H9 (cell line): ENCODE data around the gene CUBN. TPM values are rescaled to one million over a fixed set of nuclear protein-coding genes. Genes with fewer than 3 reads are reported as not detected.

Source experiments
- DNase-seq: peaks from one replicate; pipeline ENCODE4 v3.0.0-alpha.2; 2017
- H2AFZ ChIP-seq: one replicate; pipeline ENCODE4 v1.6.1; 2013; ENCODE audit warnings: mild to moderate bottlenecking, low read length, control low read depth, moderate library complexity
- H2AK5ac ChIP-seq: 2 replicates; pipeline ENCODE4 v1.6.1; 2013; ENCODE audit warnings: low read length, control low read depth, mixed read lengths; ENCODE audit not compliant: insufficient read length
- H2BK120ac ChIP-seq: one replicate; pipeline ENCODE4 v1.6.1; 2013; ENCODE audit warnings: low read depth, mild to moderate bottlenecking, low read length, control low read depth, inconsistent platforms; ENCODE audit not compliant: poor library complexity, severe bottlenecking
- H2BK12ac ChIP-seq: 2 replicates; pipeline ENCODE4 v1.6.1; 2013; ENCODE audit warnings: low read length, control low read depth, mixed read lengths, low read depth; ENCODE audit not compliant: insufficient read length
- H2BK15ac ChIP-seq: 2 replicates; pipeline ENCODE4 v1.6.1; 2013; ENCODE audit warnings: low read depth, low read length, control low read depth
- H2BK20ac ChIP-seq: one replicate; pipeline ENCODE4 v1.6.1; 2013; ENCODE audit warnings: low read depth, mild to moderate bottlenecking, low read length, control low read depth, inconsistent platforms; ENCODE audit not compliant: poor library complexity, severe bottlenecking
- H2BK5ac ChIP-seq: 2 replicates; pipeline ENCODE4 v1.6.1; 2013; ENCODE audit warnings: low read length, control low read depth, mixed read lengths; ENCODE audit not compliant: insufficient read length
- H3K14ac ChIP-seq: 2 replicates; pipeline ENCODE4 v1.6.1; 2013; ENCODE audit warnings: low read length, control low read depth; ENCODE audit not compliant: insufficient read depth
- H3K18ac ChIP-seq: 2 replicates; pipeline ENCODE4 v1.6.1; 2013; ENCODE audit warnings: low read depth, mild to moderate bottlenecking, mixed read lengths, low read length, control low read depth; ENCODE audit not compliant: insufficient read length
- H3K23ac ChIP-seq: 2 replicates; pipeline ENCODE4 v1.6.1; 2013; ENCODE audit warnings: low read length, control low read depth, mixed read lengths, low read depth; ENCODE audit not compliant: insufficient read length
- H3K23me2 ChIP-seq: 2 replicates; pipeline ENCODE4 v1.6.1; 2013; ENCODE audit warnings: low read depth, mild to moderate bottlenecking, mixed read lengths, low read length, control low read depth; ENCODE audit not compliant: insufficient read length, poor library complexity, severe bottlenecking
- H3K27ac ChIP-seq: 2 replicates; pipeline ENCODE4 v1.5.1; 2013; ENCODE audit warnings: low read length, control low read depth, mixed read lengths, low read depth; ENCODE audit not compliant: insufficient read length
- H3K27me3 ChIP-seq: 2 replicates; pipeline ENCODE4 v1.6.1; 2013; ENCODE audit warnings: low read length, control low read depth, inconsistent platforms; ENCODE audit not compliant: insufficient read depth
- H3K4ac ChIP-seq: 2 replicates; pipeline ENCODE4 v1.6.1; 2013; ENCODE audit warnings: low read depth, mild to moderate bottlenecking, control low read depth, inconsistent platforms, low read length, moderate library complexity
- H3K4me1 ChIP-seq: 2 replicates; pipeline ENCODE4 v1.6.1; 2013; ENCODE audit warnings: low read length, control low read depth, inconsistent platforms; ENCODE audit not compliant: insufficient read depth
- H3K4me2 ChIP-seq: 2 replicates; pipeline ENCODE4 v1.6.1; 2013; ENCODE audit warnings: low read length, control low read depth, mixed read lengths; ENCODE audit not compliant: insufficient read length, insufficient read depth
- H3K56ac ChIP-seq: 2 replicates; pipeline ENCODE4 v1.6.1; 2013; ENCODE audit warnings: low read depth, mild to moderate bottlenecking, mixed read lengths, low read length, control low read depth; ENCODE audit not compliant: insufficient read length
- H3K79me1 ChIP-seq: 2 replicates; pipeline ENCODE4 v1.6.1; 2013; ENCODE audit warnings: low read depth, mild to moderate bottlenecking, moderate library complexity, low read length, control low read depth, inconsistent platforms; ENCODE audit not compliant: insufficient read depth, poor library complexity, severe bottlenecking
- H3K79me2 ChIP-seq: 2 replicates; pipeline ENCODE4 v1.6.1; 2013; ENCODE audit warnings: low read length, control low read depth, inconsistent platforms; ENCODE audit not compliant: insufficient read depth
- H3K9ac ChIP-seq: 2 replicates; pipeline ENCODE4 v1.6.1; 2013; ENCODE audit warnings: low read length, control low read depth, mixed read lengths; ENCODE audit not compliant: insufficient read length; ENCODE audit errors: extremely low read depth
- H3K9me3 ChIP-seq: one replicate; pipeline ENCODE4 v1.6.1; 2013; ENCODE audit warnings: low read depth, low read length, inconsistent platforms; ENCODE audit not compliant: control insufficient read depth
- H3T11ph ChIP-seq: one replicate; pipeline ENCODE4 v1.6.1; 2013; ENCODE audit warnings: mild to moderate bottlenecking, low read length, control low read depth, inconsistent platforms
- H4K20me1 ChIP-seq: one replicate; pipeline ENCODE4 v1.6.1; 2013; ENCODE audit not compliant: control insufficient read depth, insufficient read length, insufficient read depth
- H4K5ac ChIP-seq: 2 replicates; pipeline ENCODE4 v1.6.1; 2013; ENCODE audit warnings: low read depth, mild to moderate bottlenecking, mixed read lengths, low read length, control low read depth; ENCODE audit not compliant: insufficient read length
- H4K8ac ChIP-seq: replicated peaks from 2 replicates; pipeline ENCODE4 v1.6.1; 2013; ENCODE audit warnings: low read length, control low read depth, mixed read lengths, low read depth; ENCODE audit not compliant: insufficient read length
- H4K91ac ChIP-seq: 2 replicates; pipeline ENCODE4 v1.6.1; 2013; ENCODE audit warnings: low read depth, mild to moderate bottlenecking, moderate library complexity, mixed read lengths, low read length, control low read depth; ENCODE audit not compliant: insufficient read length
- H3K27ac Mint-ChIP-seq, 3 experiments: 2 replicates in 2 of 3; 3 replicates in 1 of 3; pipeline ENCODE4 v1.8.0; 2020 to 2021; ENCODE audit warnings: mixed read lengths in 3 of 3, mild to moderate bottlenecking in 1 of 3, moderate library complexity in 1 of 3
- H3K27me3 Mint-ChIP-seq: 2 replicates; pipeline ENCODE4 v1.8.0; 2021; ENCODE audit warnings: low read depth, mild to moderate bottlenecking, moderate library complexity, mixed read lengths
- H3K36me3 Mint-ChIP-seq, 3 experiments: 2 replicates in 2 of 3; 3 replicates in 1 of 3; pipeline ENCODE4 v1.8.0; 2020 to 2021; ENCODE audit warnings: low read depth in 3 of 3, mixed read lengths in 3 of 3; ENCODE audit not compliant: insufficient read depth in 1 of 3
- H3K4me1 Mint-ChIP-seq, 2 experiments: 2 replicates each; pipeline ENCODE4 v1.8.0; 2020; ENCODE audit warnings: mixed read lengths in 2 of 2
- H3K4me3 Mint-ChIP-seq, 2 experiments: 2 replicates in 1 of 2; 3 replicates in 1 of 2; pipeline ENCODE4 v1.8.0; 2020 to 2021; ENCODE audit warnings: mild to moderate bottlenecking in 2 of 2, mixed read lengths in 2 of 2, moderate library complexity in 1 of 2
- H3K9me3 Mint-ChIP-seq, 2 experiments: 2 replicates in 1 of 2; 3 replicates in 1 of 2; pipeline ENCODE4 v1.8.0; 2020; ENCODE audit warnings: mild to moderate bottlenecking in 2 of 2, mixed read lengths in 2 of 2, moderate library complexity in 1 of 2
- CTCF ChIP-seq: fragments of 200-600 bp; sonication (generic); conservative IDR thresholded peaks from 3 replicates; pipeline ENCODE4 v1.8.0; 2021; ENCODE audit warnings: antibody characterized with exemption, mild to moderate bottlenecking
- WGBS: extraction: QIAGEN DNeasy Blood & Tissue Kit; methylation state at CpG from one replicate; pipeline ENCODE4 v1.1.7; 2013; ENCODE audit warnings: missing lambda C conversion rate, low lambda C conversion rate, mixed read lengths; ENCODE audit not compliant: insufficient read length; ENCODE audit errors: extremely low coverage; 5-methylcytosine and 5-hydroxymethylcytosine counted together
- total RNA-seq: library from RNA; stranded (reverse); gene quantifications from 2 replicates; pipeline ENCODE4 v1.2.1, GENCODE V29; 2021

CUBN gene
- total RNA-seq, 1 experiment from 2014 or later, result 0.26 TPM

- Histone ChIP-seq H2BK5ac (no peak overlapping the region), H4K91ac (no peak overlapping the region), H4K5ac (no peak overlapping the region), H2AK5ac (no peak overlapping the region), H2BK12ac (no peak overlapping the region), H2AFZ (no peak overlapping the region), H3K27me3 (no peaks in the 10 kb centered on the region; the same call in 1 of the 2 replicates), H4K20me1 (no peaks in the 10 kb centered on the region), H3K79me1 (no peaks in the 10 kb centered on the region), H3K14ac (no peak overlapping the region), H3K9me3 (no peaks in the 10 kb centered on the region), H2BK120ac (no peak overlapping the region), H3K23me2 (no peaks in the 10 kb centered on the region), H3K23ac (no peak overlapping the region), H3K9ac (no peak overlapping the region), H3K27ac (no peak overlapping the region), H3K4me2 (no peak overlapping the region), H2BK15ac (no peak overlapping the region), H4K8ac (no peak overlapping the region), H2BK20ac (no peak overlapping the region), H3K79me2 (no peaks in the 10 kb centered on the region), H3K4ac (no peak overlapping the region), H3K18ac (no peak overlapping the region), H3K4me1 (no peaks in the 10 kb centered on the region), H3K56ac (no peak overlapping the region), H3T11ph (no peak overlapping the region)
- TF ChIP-seq CTCF, result no peak
- no peak for DNase-seq
- WGBS, result no CpG with 5 or more reads among the region's 5 CpGs
- no peak overlapping the region for H3K4me3 Mint-ChIP-seq
- no peaks in the 10 kb centered on the region for H3K9me3 Mint-ChIP-seq
- H3K4me1 Mint-ChIP-seq, result peaks cover 3 to 4% of the 10 kb centered on the region in 2 experiments
- H3K36me3 Mint-ChIP-seq, result no peaks in the 10 kb centered on the region; a peak in 1 of 7 replicates
- H3K27ac Mint-ChIP-seq, result no peak overlapping the region
- no peaks in the 10 kb centered on the region for H3K27me3 Mint-ChIP-seq
Observed at GRCh38 chr10:17144757-17145156, 15.1 kb upstream of the CUBN start.
